Suprapubic skin (tissue), 4 donors: ENCODE measurements around the gene PGBD5.

Source experiments
- EP300 ChIP-seq: sonication (generic); formaldehyde crosslinking; IDR thresholded peaks from one replicate; pipeline ENCODE4 v1.6.1; 2017; ENCODE audit warnings: antibody characterized with exemption
- POLR2A ChIP-seq, 2 donors: fragments of 450-650 bp; IDR thresholded peaks; one replicate each; pipeline ENCODE4 v1.6.1; 2017; ENCODE audit warnings: antibody characterized with exemption in 2 of 2, mild to moderate bottlenecking in 2 of 2, moderate library complexity in 2 of 2
- POLR2AphosphoS5 ChIP-seq, 3 donors: sonication (generic); formaldehyde crosslinking; IDR thresholded peaks; one replicate each; pipeline ENCODE4 v1.6.1; 2017; ENCODE audit warnings: antibody characterized with exemption in 3 of 3
- TF ChIP-seq, protein P1 (sequence below), 2 donors: fragments of 200-600 bp in 1 of 2; fragments of 450-650 bp in 1 of 2; sonication (generic) in 1 of 2; IDR thresholded peaks; one replicate each; pipeline ENCODE4 v1.5.1; 2016 to 2019; ENCODE audit warnings: antibody characterized with exemption in 2 of 2, mild to moderate bottlenecking in 1 of 2, moderate library complexity in 1 of 2

DNA sequence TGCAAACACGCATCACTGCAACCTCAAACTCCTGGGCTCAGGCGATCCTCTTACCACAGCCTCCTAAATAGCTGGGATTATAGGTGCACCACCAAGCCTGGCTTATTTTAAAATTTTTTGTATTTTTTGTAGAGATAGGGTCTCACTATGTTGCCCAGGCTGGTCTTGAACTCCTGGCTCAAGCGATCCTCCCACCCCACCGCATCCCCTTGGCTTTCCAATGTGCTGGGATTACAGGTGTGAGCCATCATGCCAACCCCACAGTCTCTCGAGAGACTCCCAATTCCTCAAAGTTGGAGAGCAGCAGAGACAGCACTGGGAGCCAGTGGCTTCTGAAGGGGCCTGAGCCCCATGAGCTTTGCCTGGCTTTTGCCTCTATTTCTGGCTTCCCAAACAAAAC, 42.7 kb downstream of the PGBD5 start:
- TF ChIP-seq POLR2AphosphoS5 (IDR thresholded peaks at IDR 0.05) = no peak
- TF ChIP-seq, protein P1, sequence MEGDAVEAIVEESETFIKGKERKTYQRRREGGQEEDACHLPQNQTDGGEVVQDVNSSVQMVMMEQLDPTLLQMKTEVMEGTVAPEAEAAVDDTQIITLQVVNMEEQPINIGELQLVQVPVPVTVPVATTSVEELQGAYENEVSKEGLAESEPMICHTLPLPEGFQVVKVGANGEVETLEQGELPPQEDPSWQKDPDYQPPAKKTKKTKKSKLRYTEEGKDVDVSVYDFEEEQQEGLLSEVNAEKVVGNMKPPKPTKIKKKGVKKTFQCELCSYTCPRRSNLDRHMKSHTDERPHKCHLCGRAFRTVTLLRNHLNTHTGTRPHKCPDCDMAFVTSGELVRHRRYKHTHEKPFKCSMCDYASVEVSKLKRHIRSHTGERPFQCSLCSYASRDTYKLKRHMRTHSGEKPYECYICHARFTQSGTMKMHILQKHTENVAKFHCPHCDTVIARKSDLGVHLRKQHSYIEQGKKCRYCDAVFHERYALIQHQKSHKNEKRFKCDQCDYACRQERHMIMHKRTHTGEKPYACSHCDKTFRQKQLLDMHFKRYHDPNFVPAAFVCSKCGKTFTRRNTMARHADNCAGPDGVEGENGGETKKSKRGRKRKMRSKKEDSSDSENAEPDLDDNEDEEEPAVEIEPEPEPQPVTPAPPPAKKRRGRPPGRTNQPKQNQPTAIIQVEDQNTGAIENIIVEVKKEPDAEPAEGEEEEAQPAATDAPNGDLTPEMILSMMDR (IDR thresholded peaks at IDR 0.05) = no peak
- TF ChIP-seq EP300 = no peak
- TF ChIP-seq POLR2A (IDR thresholded peaks at IDR 0.05) = no peak
